Hippocampal formation (tissue), 2 donors: ENCODE results near the gene KRTAP3-3.
"Not testable (repeated sequence)": the region's sequence is repeated elsewhere in the genome, so short reads cannot be mapped to it uniquely, and the experiment has no call there.

Source experiments
- DNase-seq, 2 donors: peaks; one replicate each; lab custom pipeline; 2025; lab: John Stamatoyannopoulos, UW

Gene KRTAP3-3

DNA sequence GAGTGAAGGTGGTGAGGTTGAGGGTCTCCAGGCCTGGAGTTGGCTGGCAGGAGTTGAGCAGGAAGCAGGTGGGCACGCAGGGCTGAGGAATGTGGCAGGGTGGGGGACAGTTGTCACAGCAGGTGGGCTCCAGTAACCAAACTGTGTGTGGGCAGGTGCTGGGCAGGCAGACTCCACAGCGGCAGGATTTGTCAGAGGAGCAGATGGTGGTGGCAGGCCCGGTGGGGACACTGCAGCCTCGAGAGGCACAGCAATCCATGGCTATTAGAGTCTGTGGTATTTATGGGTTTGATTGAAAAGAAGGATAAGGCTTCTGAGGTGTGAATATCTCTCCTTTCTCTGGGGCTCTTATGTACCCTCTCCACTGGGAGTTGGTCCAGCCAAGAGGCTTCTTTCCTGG lies at the start of gene KRTAP3-3:
Gene KRTAP3-3 (minus strand): TSS at position 326 of the 400 bp plus-strand sequence. CDS start 67 bp downstream, at position 259.
- no peak for DNase-seq

DNA sequence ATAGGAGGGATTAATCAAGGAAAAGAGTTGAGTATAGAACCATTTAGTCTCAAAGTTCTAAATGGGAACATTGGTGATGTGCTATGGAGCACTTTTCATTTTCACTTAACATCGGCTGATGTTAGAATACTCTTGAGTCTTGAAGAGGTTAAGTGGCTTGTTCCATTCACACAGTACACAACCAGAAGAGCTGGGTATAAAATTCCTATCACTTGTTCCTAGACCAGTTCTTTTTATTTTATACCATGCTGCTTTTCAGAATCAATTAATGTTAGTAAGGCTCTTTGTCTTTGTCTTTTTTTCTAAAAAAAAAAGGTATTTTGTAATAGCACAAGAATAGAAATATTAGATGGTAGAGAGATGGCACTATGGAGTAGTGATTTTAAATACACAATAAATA lies 49.0 kb upstream of the KRTAP3-3 start:
- no peak for DNase-seq

DNA sequence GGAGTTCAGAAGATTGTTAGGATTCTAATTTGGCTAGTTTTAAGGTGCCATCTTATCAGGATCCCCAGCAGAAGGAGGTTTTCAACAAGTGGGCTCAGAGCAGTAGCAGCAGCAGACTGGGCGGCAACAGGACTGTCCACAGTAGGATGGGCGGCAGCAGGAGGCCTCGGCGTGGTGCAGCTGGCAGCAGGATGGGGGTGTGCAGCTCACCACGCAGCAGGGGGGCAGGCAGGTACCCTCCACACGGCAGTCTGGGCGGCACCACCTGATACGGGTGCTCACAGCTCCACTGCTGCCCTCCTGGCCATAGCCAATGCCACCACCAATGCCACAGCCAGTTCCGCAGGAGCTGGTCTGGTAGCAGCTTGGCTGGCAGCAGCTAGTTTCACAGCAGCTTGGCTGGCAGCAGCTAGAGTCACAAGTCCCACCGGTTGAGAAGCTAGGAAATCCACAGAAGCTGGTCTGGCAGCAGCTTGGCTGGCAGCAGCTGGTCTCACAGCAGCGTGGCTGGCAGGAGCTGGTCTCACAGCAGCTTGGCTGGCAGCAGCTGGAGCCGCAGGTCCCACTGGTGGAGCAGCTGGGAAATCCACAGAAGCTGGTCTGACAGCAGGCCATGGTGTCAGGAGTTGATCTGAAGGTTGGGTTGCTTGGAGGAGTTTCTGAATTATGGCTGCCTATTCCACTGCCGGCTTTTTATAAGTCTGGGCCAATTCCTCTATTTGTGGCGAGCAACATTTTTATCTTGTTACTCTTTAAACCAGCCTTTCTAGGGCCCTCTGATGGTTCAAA lies 47.0 kb upstream of the KRTAP3-3 start, which contains the start of gene KRTAP1-1:
Gene KRTAP1-1 (minus strand): TSS at position 668 of the 789 bp plus-strand sequence. CDS start 53 bp downstream, at position 615.
- DNase-seq = not testable (repeated sequence)

DNA sequence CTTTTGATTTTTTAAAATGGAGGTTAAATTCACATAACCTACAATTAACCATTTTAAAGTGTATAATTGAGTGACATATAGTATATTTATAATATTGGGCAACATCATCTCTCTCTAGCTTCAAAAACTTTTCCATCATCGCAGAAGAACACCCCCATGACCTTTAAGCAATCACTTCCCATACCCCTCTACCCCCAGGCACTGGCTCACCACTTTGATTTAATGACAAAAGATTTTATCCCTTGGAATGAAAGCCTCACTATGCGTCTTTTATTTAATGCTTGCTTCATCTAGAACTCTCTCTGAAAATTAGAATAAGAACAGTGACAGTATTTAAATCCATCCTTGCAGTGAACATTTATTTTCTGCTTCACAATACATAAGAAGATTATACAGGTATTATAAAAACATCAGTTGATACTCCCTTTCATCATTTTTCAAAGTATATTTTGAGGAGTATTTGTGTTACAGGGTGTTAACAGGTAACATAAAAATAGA lies 43.9 kb upstream of the KRTAP3-3 start:
- no peak for DNase-seq

DNA sequence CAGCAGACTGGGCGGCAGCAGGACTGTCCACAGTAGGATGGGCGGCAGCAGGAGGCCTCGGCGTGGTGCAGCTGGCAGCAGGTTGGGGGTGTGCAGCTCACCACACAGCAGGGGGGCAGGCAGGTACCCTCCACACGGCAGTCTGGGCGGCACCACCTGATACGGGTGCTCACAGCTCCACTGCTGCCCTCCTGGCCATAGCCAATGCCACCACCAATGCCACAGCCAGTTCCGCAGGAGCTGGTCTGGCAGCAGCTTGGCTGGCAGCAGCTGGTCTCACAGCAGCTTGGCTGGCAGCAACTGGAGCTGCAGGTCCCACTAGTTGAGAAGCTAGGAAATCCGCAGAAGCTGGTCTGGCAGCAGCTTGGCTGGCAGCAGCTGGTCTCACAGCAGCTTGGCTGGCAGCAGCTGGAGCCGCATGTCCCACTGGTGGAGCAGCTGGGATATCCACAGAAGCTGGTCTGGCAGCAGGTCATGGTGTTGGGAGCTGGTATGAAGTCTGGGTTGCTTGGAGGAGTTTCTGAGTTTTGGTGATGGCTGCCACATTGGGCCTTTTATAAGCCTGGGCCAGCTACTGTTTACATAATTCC lies 40.5 kb upstream of the KRTAP3-3 start, which contains the start of gene KRTAP1-3:
Gene KRTAP1-3 (minus strand): TSS at position 529 of the 590 bp plus-strand sequence. CDS start 53 bp downstream, at position 476.
- DNase-seq = not testable (repeated sequence)

DNA sequence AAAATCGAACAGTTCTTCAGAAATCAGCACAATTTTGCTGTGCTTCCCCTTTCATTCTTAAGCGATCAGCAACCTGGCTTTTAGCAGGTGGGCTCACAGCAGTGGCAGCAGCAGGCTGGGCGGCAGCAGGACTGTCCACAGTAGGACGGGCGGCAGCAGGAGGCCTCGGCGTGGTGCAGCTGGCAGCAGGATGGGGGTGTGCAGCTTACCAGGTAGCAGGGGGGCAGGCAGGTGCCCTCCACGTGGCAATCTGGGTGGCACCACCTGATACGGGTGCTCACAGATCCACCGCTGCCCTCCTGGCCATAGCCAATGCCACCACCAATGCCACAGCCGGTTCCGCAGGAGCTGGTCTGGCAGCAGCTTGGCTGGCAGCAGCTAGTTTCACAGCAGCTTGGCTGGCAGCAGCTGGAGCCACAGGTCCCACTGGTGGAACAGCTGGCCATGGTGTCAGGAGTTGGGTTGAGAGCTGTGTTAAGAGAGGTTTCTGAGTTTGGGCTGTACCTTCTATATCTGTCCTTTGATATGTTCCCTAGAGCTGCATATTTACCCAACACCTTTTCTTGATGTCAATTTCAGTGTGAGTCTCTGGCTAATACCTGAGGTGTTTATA lies 35.8 kb upstream of the KRTAP3-3 start, which contains the start of gene KRTAP1-4:
Gene KRTAP1-4 (minus strand): TSS at position 563 of the 613 bp plus-strand sequence. CDS start 117 bp downstream, at position 446.
- no peak for DNase-seq

DNA sequence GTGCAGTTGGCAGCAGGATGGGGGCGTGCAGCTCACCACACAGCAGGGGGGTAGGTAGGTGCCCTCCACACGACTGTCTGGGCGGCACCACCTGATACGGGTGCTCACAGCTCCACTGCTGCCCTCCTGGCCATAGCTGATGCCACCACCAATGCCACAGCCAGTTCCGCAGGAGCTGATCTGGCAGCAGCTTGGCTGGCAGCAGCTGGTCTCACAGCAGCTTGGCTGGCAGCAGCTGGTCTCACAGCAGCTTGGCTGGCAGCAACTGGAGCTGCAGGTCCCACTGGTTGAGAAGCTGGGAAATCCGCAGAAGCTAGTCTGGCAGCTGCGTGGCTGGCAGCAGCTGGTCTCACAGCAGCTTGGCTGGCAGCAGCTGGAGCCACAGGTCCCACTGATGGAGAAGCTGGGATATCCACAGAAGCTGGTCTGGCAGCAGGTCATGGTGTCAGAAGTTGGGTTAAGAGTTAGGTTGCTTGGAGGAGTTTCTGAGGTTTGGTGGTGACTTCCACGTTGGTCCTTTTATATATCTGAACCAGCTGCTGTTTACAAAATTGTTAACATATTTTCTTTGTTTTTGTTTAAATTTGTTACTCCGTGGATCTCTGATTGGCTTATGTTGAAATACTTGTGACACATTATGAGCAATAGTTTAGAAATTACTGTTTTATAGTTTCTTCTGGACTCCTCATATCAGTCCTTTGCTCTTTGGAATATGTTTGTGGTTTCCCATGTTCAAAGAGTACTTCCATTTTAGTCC lies 32.9 kb upstream of the KRTAP3-3 start, which contains the start of gene KRTAP1-5:
Gene KRTAP1-5 (minus strand): TSS at position 494 of the 757 bp plus-strand sequence. CDS start 53 bp downstream, at position 441.
- DNase-seq = no peak

DNA sequence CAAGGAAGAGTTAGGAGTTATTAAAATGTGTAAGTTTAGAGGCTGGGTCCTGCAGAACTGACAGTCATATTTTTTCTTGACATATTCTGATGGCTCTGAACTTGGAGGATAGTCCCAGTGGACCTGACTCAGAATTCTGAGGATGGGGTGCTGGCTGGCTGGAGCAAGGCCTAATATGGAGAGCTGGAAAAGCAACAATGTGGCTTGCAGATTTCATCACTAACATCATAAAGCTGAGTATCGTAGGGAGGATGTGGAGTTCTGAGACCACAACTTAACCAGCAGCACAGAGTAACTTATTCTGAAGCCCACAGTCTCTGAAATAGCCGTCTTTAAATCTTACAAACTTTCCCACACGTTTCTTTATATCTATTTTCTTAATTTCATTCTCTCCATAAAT lies 30.7 kb upstream of the KRTAP3-3 start:
- DNase-seq = no peak

DNA sequence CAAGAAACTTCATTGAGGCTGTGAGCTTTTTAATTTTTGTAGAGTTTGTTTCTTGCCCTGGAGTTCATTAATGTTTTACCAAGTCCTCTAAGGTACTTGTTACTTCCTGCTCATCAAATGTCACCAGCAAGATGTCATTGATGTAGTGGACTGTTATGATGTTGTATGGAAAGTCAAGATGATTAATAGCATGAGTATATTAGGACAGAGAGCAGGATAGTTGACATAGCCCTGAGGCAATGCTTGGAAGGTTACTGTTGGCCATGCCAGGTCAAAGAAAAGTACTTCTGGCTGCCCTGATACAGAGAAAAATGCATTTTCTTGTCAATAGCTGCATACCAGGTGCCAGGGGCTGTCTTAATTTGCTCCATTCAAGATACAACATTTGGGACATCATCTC lies 26.4 kb upstream of the KRTAP3-3 start:
- DNase-seq = no peak

DNA sequence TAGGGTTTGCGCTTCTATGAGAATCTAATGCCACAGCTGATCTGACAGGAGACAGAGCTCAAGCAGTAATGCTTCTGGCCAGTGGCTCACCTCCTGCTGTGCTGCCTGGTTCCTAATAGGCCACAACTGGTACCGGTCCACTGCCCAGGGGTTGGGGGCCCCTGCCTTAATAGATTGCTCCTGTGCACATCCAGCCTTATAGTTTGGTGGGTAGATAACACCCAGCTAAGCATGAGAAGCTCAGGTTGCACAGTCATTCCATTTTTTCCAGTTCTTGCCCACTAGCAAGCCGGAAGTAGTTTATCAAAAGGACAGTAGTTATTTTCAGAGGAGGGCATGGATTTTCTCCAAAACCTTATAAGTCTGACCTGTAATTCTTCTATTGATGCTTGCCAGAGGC lies 25.5 kb upstream of the KRTAP3-3 start:
- DNase-seq = no peak

DNA sequence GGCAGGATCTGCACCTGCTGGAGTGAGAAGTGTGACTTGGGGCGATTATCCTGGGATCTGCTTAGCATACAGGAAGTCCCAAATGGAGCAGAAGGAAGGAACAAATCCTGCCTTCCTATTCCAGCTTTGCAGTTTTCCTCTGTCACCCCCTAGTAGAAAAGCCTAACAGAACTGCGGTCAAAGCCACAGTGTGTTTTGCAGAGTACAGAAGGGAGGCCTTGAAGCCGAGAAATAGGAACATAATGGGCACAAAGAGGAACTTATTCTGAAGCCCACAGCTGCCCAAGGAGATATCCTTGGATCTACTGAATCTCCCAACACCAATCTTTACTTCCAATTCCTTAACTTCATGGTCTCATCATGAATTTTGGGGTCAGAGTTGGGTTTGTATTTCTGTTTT lies 24.6 kb upstream of the KRTAP3-3 start:
- DNase-seq = no peak

DNA sequence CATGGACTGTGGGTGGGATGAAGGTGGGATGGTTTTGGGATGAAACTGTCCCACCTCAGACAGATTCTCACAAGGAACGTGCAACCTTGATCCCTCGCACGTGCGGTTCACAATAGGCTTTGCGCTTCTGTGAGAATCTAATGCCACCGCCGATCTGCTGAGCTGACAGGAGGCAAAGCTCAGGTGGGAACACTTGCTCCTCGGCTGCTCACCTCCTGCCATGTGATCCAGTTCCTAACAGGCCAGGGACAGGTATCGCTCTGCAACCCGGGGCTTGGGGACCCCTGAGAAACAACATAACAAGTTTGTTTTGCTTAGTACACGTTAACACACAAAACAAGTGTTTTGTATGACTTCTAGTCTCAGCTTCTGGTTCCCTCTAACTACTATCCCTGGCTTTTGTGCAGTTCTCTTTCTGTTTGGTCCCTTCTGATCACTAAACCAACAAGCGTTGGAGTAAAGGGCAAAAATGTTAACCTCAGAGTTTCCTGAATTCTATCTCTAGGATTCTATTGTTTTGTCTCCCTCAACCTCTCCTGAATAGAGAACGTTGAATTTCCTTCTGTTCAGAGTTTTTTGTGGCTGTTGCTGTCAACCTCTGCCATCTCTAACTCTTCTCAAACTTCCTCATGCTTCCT lies 22.7 kb upstream of the KRTAP3-3 start:
- no peak for DNase-seq

DNA sequence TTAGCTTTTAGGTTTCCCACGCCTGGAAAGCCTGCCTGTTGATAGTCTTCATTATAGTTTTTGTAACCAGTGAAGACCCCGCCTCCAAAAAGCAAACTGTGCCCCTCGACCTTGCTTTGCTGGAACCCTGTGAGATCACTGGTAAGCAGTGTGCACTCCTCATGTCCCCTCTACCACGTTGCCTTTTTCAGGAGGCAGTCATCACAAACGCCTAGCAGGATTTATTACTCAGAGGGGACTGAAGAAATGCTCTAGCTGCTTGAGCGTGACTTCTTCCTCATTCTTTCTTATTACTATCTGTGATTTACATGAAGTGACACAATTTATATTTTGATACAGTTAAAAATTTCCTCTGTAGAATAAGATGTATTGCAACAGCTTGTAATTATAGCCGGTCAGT lies 21.5 kb upstream of the KRTAP3-3 start:
- no peak for DNase-seq

DNA sequence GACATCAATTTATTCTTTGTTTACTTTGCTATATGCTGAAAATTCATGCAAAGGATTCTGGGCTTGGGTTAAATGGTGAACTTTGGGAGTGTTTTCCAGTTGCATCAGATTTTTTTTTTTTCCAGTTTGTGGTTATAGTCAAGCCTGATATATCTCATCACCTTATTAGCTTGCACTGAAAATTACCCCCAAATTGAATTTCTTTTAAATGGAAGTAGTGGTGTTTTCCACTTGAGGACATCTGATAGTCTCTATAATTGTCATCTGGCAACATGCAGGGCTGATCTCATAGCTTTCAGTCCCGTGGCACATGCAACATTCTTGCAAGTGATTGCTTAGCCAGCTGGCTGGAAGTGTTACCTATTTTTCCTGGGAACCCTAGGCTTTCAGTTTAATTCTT lies 19.6 kb upstream of the KRTAP3-3 start:
- no peak for DNase-seq

DNA sequence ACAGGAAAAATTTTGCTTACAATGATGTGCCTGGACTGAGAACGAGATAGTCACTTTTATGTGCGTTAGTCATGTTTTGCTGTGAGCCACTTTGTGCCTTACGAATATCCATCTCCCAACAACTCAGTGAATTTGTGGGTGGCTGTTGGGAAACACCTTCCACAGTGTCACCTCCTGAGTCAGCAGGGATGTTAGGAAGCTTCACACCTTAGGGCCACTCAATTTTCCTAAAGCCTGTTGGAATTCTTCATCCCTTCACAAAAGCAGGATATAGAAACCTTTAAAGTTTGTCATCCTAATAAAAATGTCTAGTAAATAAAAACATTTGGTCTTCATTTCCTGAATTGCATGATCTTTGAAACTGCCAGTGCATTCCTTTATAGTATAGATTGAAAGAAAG lies 19.2 kb upstream of the KRTAP3-3 start:
- DNase-seq = no peak

DNA sequence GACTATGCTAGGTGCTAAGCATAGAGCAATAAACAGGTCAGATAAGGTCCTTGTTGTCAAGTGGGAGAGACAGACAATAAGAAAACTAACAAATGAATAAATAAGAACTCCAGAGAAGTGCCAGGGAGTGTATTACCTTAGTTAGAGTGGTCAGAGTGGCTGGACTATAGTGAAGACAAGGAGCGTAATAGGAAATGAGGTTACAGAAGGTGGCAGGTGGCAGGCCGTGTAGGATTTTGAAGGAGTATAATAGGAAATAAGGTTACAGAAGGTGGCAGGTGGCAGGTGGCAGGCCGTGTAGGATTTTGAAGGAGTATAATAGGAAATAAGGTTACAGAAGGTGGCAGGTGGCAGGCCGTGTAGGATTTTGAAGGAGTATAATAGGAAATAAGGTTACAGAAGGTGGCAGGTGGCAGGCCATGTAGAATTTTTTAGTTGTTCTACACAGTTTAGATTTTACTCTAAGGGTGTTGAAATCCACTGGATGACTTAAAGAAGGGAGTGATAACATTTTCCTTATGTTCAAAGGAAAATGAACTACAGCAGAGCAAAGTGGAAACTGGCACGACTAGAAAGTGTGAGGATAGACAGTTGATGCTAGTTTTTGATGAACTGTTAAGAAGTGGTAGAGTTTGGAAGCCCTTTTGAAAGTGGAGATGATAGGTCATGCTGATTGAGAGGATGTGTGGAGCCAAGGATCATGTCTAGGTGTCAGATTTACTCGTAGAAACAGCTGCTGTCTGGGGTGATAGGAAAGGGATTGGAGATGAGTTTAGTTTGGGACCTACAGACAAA lies 18.6 kb upstream of the KRTAP3-3 start:
- no peak for DNase-seq

DNA sequence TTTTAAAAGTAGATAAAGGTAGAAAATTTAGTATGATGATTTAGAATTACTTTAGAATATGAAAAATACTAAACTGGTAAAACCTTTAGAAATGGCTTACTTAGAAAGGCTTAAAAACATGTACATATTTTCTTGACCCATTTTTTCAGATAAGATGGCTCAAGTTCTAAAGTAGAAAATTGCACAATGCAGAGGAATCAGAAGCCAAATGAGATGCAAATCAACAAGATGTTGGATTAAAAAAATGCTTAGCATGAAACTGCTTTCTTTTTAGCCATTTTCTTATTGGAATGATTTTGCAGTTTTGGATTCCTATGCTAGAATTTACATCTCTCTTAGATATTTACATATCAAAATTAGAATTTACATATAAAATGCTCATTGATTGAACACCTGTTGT lies 16.5 kb upstream of the KRTAP3-3 start:
- DNase-seq = no peak

DNA sequence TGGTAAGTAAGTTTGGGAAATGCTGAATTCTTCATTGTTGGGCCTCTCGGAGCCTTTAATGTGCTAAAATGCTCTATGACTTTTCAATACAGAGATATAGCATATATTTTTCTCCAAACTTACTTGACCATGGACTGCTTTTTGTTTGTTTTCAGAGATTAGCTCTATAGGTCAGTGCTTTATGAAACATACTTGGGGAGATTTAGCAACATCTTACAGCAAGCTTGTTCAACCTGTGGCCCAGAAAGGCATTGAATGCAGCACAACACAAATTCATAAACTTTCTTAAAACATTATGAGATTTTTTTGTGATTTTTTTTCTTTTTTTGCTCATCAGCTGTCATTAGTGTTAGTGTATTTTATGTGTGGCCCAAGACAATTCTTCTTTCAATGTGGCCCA lies 16.0 kb upstream of the KRTAP3-3 start:
- no peak for DNase-seq

DNA sequence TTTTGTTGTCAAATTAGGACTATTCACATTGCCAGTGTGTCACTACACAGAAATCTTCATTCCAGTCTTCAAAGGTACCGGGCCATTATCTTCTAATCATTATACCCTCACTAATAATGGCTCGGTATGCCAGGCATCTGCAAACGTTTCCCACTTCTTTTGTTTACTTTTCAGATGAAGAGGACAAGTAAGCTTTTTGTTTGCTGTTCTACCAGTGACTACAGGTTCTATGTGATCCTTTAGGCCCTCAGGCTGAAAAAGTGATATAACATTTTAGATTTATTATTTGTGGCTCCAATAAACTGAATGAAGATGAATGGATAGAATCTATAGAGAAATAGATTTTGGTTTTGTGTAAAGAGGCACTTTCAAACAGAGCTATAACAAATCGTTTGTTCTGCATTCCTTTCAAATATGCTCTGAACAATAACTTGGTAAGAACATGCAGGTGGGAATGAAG lies 15.4 kb upstream of the KRTAP3-3 start:
- no peak for DNase-seq

DNA sequence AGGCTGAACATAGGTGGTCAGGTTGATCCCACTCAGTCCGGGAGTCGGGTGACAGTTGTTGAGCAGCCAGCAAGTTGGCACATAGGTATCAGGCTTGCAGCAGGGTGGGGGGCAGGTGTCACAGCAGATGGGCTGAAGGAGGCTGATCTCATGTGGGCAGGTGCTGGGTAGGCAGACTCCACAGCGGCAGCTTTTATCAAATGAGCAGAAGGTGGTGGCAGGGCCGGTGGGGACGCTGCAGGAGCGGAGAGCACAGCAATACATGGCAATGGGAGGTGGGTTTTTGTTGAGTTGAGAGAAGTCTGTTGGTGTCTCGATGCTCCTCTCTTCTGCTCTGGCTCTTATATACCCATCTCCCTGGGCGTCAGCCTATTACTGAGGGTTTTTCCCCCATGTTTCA lies 14.8 kb upstream of the KRTAP3-3 start, which contains the start of gene KRTAP3-1:
Gene KRTAP3-1 (minus strand): TSS at position 318 of the 400 bp plus-strand sequence. CDS start 54 bp downstream, at position 264.
- no peak for DNase-seq
